A673 (cell line): ENCODE data around the gene SLC14A1. TPM values are rescaled to one million over a fixed set of nuclear protein-coding genes. Genes with fewer than 3 reads are reported as not detected.
A peak's percentile ranks its signal among the peaks of the same experiment; 100 is the strongest.

Experiments used
- BruUV-seq: library from RNA; stranded (reverse); fragments of 400-500 nt; replicated peaks from 2 replicates; lab custom pipeline; 2021; lab: Mats Ljungman, UMichigan
- CTCF ChIA-PET: fragments of 300-600 bp; sonication (Branson Sonifier 250); formaldehyde crosslinking; loops from one replicate; lab custom pipeline; 2022; ENCODE audit warnings: antibody characterized with exemption; lab: Charles Lee
- POLR2A ChIA-PET: fragments of 300-600 bp; sonication (Branson Sonifier 250); formaldehyde crosslinking; loops from one replicate; lab custom pipeline; 2022; ENCODE audit warnings: antibody characterized with exemption; ENCODE audit not compliant: low non-redundant PET; lab: Charles Lee
- DNase-seq: peaks from one replicate; pipeline ENCODE4 v3.0.0-alpha.2; 2015; ENCODE audit warnings: low spot score
- H3K27ac ChIP-seq: fragments of 200-600 bp; sonication (generic); 2 replicates; pipeline ENCODE4 v1.5.1; 2016; ENCODE audit warnings: mixed run types, low read depth, mild to moderate bottlenecking, mixed read lengths, antibody characterized with exemption, low read length; ENCODE audit not compliant: poor library complexity, severe bottlenecking
- H3K27me3 ChIP-seq: fragments of 200-600 bp; sonication (generic); replicated peaks from 2 replicates; pipeline ENCODE4 v1.6.1; 2017; ENCODE audit warnings: mixed run types, low read depth, mild to moderate bottlenecking, mixed read lengths, antibody characterized with exemption, low read length; ENCODE audit not compliant: insufficient read depth, poor library complexity
- H3K36me3 ChIP-seq: fragments of 200-600 bp; sonication (generic); 2 replicates; pipeline ENCODE4 v1.6.1; 2016; ENCODE audit warnings: mixed run types, mild to moderate bottlenecking, mixed read lengths, antibody characterized with exemption, low read length; ENCODE audit not compliant: insufficient read depth, poor library complexity, severe bottlenecking
- H3K4me1 ChIP-seq: fragments of 200-600 bp; sonication (generic); 2 replicates; pipeline ENCODE4 v1.6.1; 2017; ENCODE audit warnings: mixed run types, mild to moderate bottlenecking, mixed read lengths, antibody characterized with exemption, low read length; ENCODE audit not compliant: insufficient read depth, poor library complexity, severe bottlenecking
- H3K4me3 ChIP-seq: fragments of 200-600 bp; sonication (generic); 2 replicates; pipeline ENCODE4 v1.5.1; 2016; ENCODE audit warnings: low read depth, mixed run types, mild to moderate bottlenecking, mixed read lengths, low read length; ENCODE audit not compliant: poor library complexity, severe bottlenecking
- H3K9me3 ChIP-seq: fragments of 200-600 bp; sonication (generic); 2 replicates; pipeline ENCODE4 v1.6.1; 2016; ENCODE audit warnings: mixed run types, low read depth, mild to moderate bottlenecking, mixed read lengths, antibody characterized with exemption, low read length; ENCODE audit not compliant: poor library complexity, severe bottlenecking
- EZH2 ChIP-seq: fragments of 200-600 bp; sonication (generic); IDR thresholded peaks from 2 replicates; pipeline ENCODE4 v1.6.1; 2017; ENCODE audit warnings: borderline replicate concordance, low read depth, mild to moderate bottlenecking, mixed read lengths, antibody characterized with exemption, low read length; ENCODE audit not compliant: poor library complexity, severe bottlenecking
- intact Hi-C: fragments of 100-400 bp; cut with micrococcal nuclease; formaldehyde crosslinking; loops from one replicate; pipeline ENCODE4 v1.10.0; 2022; ENCODE audit not compliant: unreplicated experiment
- total RNA-seq: library from RNA; stranded (reverse); gene quantifications from 2 replicates; pipeline ENCODE4 v1.2.3, GENCODE V29; 2021
- TF ChIP-seq, protein P1 (sequence below): fragments of 300-800, 200-600 bp; sonication (generic); conservative IDR thresholded peaks from 2 replicates; pipeline ENCODE4 v1.5.1; 2017; ENCODE audit warnings: low read depth, mild to moderate bottlenecking, antibody characterized with exemption, low read length, moderate library complexity, mixed read lengths

The SLC14A1 gene
- total RNA-seq, 1 experiment from 2014 or later = not detected

DNA sequence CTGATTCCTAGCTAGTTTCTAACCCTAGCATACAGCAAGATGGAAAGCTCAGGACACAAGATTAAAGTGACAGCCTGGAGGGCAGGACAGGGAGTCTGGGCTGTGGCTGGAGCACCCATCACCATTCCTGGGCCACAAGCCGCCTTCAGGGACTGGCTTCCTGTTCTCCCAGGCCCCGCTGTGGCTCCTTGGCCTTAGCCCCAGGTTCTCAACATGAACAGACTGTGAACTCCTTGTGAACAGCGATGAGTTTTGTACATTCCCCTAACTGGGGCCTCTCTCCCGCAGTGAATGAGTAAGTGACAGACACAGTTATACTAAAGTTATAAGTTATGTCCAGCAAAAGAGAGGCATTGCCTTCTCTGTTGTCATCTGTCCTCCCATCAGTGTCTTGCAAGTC is 35.9 kb upstream of the SLC14A1 start:
- Histone ChIP-seq H3K36me3 (no peaks in the 10 kb centered on the region), H3K27ac (no peak overlapping the region), H3K27me3 (peaks cover 4% of the 10 kb centered on the region), H3K4me3 (no peak overlapping the region), H3K4me1 (peaks cover 3% of the 10 kb centered on the region), H3K9me3 (no peaks in the 10 kb centered on the region)
- ChIA-PET POLR2A (no interaction called here), CTCF (interaction anchor here (2.5 kb wide), 1 partner anchor 386 kb away, joined by 9 read pairs; no protein-coding TSS in a partner anchor)
- DNase-seq = no peak
- TF ChIP-seq, protein P1, sequence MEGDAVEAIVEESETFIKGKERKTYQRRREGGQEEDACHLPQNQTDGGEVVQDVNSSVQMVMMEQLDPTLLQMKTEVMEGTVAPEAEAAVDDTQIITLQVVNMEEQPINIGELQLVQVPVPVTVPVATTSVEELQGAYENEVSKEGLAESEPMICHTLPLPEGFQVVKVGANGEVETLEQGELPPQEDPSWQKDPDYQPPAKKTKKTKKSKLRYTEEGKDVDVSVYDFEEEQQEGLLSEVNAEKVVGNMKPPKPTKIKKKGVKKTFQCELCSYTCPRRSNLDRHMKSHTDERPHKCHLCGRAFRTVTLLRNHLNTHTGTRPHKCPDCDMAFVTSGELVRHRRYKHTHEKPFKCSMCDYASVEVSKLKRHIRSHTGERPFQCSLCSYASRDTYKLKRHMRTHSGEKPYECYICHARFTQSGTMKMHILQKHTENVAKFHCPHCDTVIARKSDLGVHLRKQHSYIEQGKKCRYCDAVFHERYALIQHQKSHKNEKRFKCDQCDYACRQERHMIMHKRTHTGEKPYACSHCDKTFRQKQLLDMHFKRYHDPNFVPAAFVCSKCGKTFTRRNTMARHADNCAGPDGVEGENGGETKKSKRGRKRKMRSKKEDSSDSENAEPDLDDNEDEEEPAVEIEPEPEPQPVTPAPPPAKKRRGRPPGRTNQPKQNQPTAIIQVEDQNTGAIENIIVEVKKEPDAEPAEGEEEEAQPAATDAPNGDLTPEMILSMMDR = no peak
- TF ChIP-seq EZH2 = no peak
- BruUV-seq = no TSS peak
- intact Hi-C loops = no loop called here

DNA sequence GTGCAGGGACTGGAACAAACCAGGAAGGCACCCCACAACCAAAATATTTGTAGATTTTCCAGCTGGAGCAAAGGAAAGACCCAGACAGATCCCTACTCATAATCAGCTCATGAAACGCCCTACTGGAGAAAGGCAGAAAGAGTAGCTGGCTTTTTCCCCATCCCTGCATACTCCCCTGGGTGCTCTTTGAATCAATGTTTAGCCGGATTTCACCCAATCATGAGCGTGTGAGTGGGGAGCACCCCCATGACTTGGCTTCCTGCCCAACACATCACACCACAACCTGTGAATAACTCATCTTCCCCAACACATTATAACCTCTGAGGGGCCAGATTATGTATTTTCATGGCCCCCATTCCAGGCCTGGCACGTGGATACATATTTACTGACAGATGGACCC is 35.1 kb upstream of the SLC14A1 start:
- no peaks in the 10 kb centered on the region for H3K27me3 ChIP-seq
- no peak overlapping the region for H3K27ac ChIP-seq
- ChIA-PET CTCF (interaction anchor here (2.5 kb wide), 1 partner anchor 385 kb away, joined by 9 read pairs; no protein-coding TSS in a partner anchor), POLR2A (no interaction called here)
- H3K4me1 ChIP-seq = peaks cover 3% of the 10 kb centered on the region
- no peaks in the 10 kb centered on the region for H3K9me3 ChIP-seq
- no TSS peak for BruUV-seq
- intact Hi-C loops = no loop called here
- TF ChIP-seq EZH2 = no peak
- TF ChIP-seq, protein P1 = no peak
- no peak overlapping the region for H3K4me3 ChIP-seq
- peak; percentile 24 for DNase-seq
- H3K36me3 ChIP-seq = no peaks in the 10 kb centered on the region

DNA sequence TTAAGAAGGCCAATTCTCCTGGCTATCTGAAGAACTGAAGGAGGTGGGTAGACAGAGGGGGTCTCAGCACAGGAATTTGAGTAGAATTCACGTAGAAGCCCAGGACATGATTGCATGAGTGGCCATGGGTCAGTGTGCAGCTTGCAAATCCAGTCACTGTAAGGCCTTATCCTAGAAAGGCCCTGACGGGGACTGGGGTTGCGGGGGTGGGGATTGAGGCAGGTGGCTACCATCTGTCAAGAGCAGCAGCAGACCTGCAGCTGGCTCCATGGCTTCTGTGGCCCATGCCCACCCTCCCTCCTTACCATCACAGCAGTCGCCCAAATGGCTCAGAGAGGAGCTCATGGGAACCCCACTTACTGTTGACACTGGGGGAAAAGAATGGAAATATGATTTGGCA is 34.6 kb upstream of the SLC14A1 start:
- no peak for TF ChIP-seq EZH2
- TF ChIP-seq, protein P1 = no peak
- no TSS peak for BruUV-seq
- ChIA-PET CTCF (interaction anchor here (2.5 kb wide), 1 partner anchor 384 kb away, joined by 9 read pairs; no protein-coding TSS in a partner anchor), POLR2A (interaction anchor here (0.6 kb wide), 1 partner anchor 384 kb away, joined by 3 read pairs; no protein-coding TSS in a partner anchor)
- Histone ChIP-seq H3K36me3 (no peaks in the 10 kb centered on the region), H3K4me3 (no peak overlapping the region), H3K4me1 (peaks cover 3% of the 10 kb centered on the region), H3K27me3 (no peaks in the 10 kb centered on the region), H3K9me3 (no peaks in the 10 kb centered on the region), H3K27ac (no peak overlapping the region)
- intact Hi-C loops = no loop called here
- DNase-seq = no peak
